Measurements from ENCODE around the gene DOCK10. TPM values are rescaled to one million over a fixed set of nuclear protein-coding genes. Genes with fewer than 3 reads are reported as not detected.

The DOCK10 gene
- total RNA-seq, 1 experiment from 2014 or later = 5.8 TPM

- no peaks in the 10 kb centered on the region for H3K27me3 ChIP-seq (ENCODE audit: control insufficient read depth, insufficient read depth, low read length)
- H3K4me3 ChIP-seq (ENCODE audit: low read depth in 2 of 2, low read length in 2 of 2) = no peak overlapping the region
- DNase-seq (ENCODE audit: low read depth, low spot score) (no peak), ATAC-seq (no peak)
- H3K9me3 ChIP-seq (ENCODE audit: control insufficient read depth, insufficient read depth, low read depth, low read length) = no peaks in the 10 kb centered on the region
- H3K4me1 ChIP-seq (ENCODE audit: control insufficient read depth, insufficient read depth, low read length) = no peaks in the 10 kb centered on the region
- in situ Hi-C loops (cut with HindIII; ENCODE audit: low pct_unique_long_range_greater_than_20kb, low sequenced_read_pairs) = no loop called here
- no peak for TF ChIP-seq TCF7L2 (IDR thresholded peaks at IDR 0.05; ENCODE audit: low read depth, low read length)
- TF ChIP-seq POLR2AphosphoS5 (IDR thresholded peaks at IDR 0.05; ENCODE audit: low read depth, low read length) = no peak
- TF ChIP-seq CTCF (IDR thresholded peaks at IDR 0.05) = no peak
- TF ChIP-seq SIN3A (IDR thresholded peaks at IDR 0.05; ENCODE audit: borderline replicate concordance, insufficient read depth, low read depth, low read length) = no peak
- TF ChIP-seq REST (IDR thresholded peaks at IDR 0.05; ENCODE audit: insufficient read depth in 1 of 2, low read depth in 2 of 2, low read length in 1 of 2) = no peak
- CTCF ChIA-PET = no interaction called here
- intact Hi-C loops (cut with micrococcal nuclease; ENCODE audit: unreplicated experiment) = no loop called here
- BruUV-seq (replicated peaks) = no TSS peak
- POLR2A ChIA-PET = no interaction called here
- H3K36me3 ChIP-seq (ENCODE audit: control insufficient read depth, insufficient read depth, low read length) = no peaks in the 10 kb centered on the region
- H3K27ac ChIP-seq (ENCODE audit: low read length) = no peak overlapping the region
Measured at GRCh38 chr2:225064928-225065327, 22.7 kb upstream of the DOCK10 start.

- in situ Hi-C loops (cut with HindIII; ENCODE audit: low pct_unique_long_range_greater_than_20kb, low sequenced_read_pairs) = no loop called here
- Histone ChIP-seq H3K27me3 (ENCODE audit: control insufficient read depth, insufficient read depth, low read length) (no peaks in the 10 kb centered on the region), H3K4me1 (ENCODE audit: control insufficient read depth, insufficient read depth, low read length) (no peaks in the 10 kb centered on the region), H3K36me3 (ENCODE audit: control insufficient read depth, insufficient read depth, low read length) (no peaks in the 10 kb centered on the region), H3K27ac (ENCODE audit: low read length) (no peak overlapping the region), H3K9me3 (ENCODE audit: control insufficient read depth, insufficient read depth, low read depth, low read length) (no peaks in the 10 kb centered on the region), H3K4me3 (ENCODE audit: low read depth in 2 of 2, low read length in 2 of 2) (no peak overlapping the region)
- TF ChIP-seq POLR2AphosphoS5 (IDR thresholded peaks at IDR 0.05; ENCODE audit: low read depth, low read length) (no peak), REST (IDR thresholded peaks at IDR 0.05; ENCODE audit: insufficient read depth in 1 of 2, low read depth in 2 of 2, low read length in 1 of 2) (no peak), TCF7L2 (IDR thresholded peaks at IDR 0.05; ENCODE audit: low read depth, low read length) (no peak), CTCF (IDR thresholded peaks at IDR 0.05) (no peak), SIN3A (IDR thresholded peaks at IDR 0.05; ENCODE audit: borderline replicate concordance, insufficient read depth, low read depth, low read length) (no peak)
- DNase-seq (ENCODE audit: low read depth, low spot score) = no peak
- CTCF ChIA-PET = no interaction called here
- intact Hi-C loops (cut with micrococcal nuclease; ENCODE audit: unreplicated experiment) = no loop called here
- POLR2A ChIA-PET = no interaction called here
- no peak for ATAC-seq
- BruUV-seq (replicated peaks) = no TSS peak
Measured at GRCh38 chr2:225064362-225064761, 22.1 kb upstream of the DOCK10 start.

Measured in Panc1 (cell line).